Glutamatergic neuron (in vitro differentiated cells): ENCODE results near the gene CLSTN3. TPM values are rescaled to one million over a fixed set of nuclear protein-coding genes. Genes with fewer than 3 reads are reported as not detected.

Source experiments
- DNase-seq: peaks from one replicate; pipeline ENCODE4 v3.0.0; 2022
- H3K27ac Mint-ChIP-seq: one replicate; pipeline ENCODE4 v1.8.0; 2020; ENCODE audit warnings: mild to moderate bottlenecking, mixed read lengths, inconsistent platforms; ENCODE audit not compliant: unreplicated experiment
- H3K27me3 Mint-ChIP-seq: one replicate; pipeline ENCODE4 v1.8.0; 2020; ENCODE audit warnings: mild to moderate bottlenecking, moderate library complexity, mixed read lengths, inconsistent platforms; ENCODE audit not compliant: unreplicated experiment
- H3K36me3 Mint-ChIP-seq: one replicate; pipeline ENCODE4 v1.8.0; 2020; ENCODE audit warnings: mild to moderate bottlenecking, mixed read lengths, inconsistent platforms; ENCODE audit not compliant: unreplicated experiment
- H3K4me1 Mint-ChIP-seq: one replicate; pipeline ENCODE4 v1.8.0; 2020; ENCODE audit warnings: mild to moderate bottlenecking, low read depth, mixed read lengths, inconsistent platforms; ENCODE audit not compliant: unreplicated experiment
- H3K4me3 Mint-ChIP-seq: one replicate; pipeline ENCODE4 v1.8.0; 2020; ENCODE audit warnings: mild to moderate bottlenecking, mixed read lengths, inconsistent platforms; ENCODE audit not compliant: unreplicated experiment
- H3K9me3 Mint-ChIP-seq: one replicate; pipeline ENCODE4 v1.8.0; 2020; ENCODE audit warnings: mild to moderate bottlenecking, moderate library complexity, mixed read lengths, inconsistent platforms; ENCODE audit not compliant: unreplicated experiment
- total RNA-seq: library from RNA; stranded (reverse); fragmentation: NEBNext Ultra II Directional; extraction: Animal tissue kit (Norgen Biotek cat#: 25700); gene quantifications from one replicate; pipeline ENCODE4 v1.2.1, GENCODE V29; 2021; ENCODE audit not compliant: unreplicated experiment
- TF ChIP-seq, protein P1 (sequence below): fragments of 200-600 bp; sonication (generic); IDR thresholded peaks from one replicate; pipeline ENCODE4 v1.5.0; 2021; ENCODE audit not compliant: partially characterized antibody, unreplicated experiment

The CLSTN3 gene
- total RNA-seq, 1 donor from 2014 or later: 113 TPM

DNA sequence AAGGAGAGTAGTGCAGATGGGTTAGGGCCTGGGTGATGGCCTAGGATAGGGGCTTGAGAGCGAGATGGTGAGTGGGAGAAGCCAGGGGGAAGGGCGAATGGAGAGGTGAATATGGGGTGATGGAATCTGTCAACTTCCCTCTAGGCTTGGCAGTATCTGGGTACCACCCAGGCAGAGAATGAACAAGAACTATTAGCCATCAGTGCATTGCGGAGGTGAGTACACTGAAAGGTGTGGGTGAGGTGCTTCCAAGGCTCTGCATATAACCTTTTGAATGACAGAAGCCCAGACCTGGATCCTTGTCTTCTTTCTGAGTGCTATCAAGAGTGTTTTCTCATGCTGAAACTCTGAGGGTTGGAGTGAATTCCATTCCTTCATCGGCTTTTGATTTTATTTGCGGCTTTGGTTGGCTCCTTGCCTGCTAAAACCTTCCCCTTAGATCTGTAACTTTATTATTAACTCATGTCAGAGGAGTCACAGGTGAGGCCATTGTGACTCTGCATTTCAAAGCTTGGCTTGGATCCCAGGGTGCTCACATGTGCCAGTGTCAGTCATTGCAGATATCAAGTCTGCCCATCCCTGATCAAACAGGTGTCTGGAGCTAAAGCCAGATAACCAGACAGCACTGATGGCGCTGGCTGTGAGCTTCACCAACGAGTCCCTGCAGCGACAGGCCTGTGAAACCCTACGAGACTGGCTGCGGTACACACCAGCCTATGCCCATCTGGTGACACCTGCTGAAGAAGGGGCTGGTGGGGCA is 77.9 kb downstream of the CLSTN3 start:
- no peak for DNase-seq
- TF ChIP-seq, protein P1, sequence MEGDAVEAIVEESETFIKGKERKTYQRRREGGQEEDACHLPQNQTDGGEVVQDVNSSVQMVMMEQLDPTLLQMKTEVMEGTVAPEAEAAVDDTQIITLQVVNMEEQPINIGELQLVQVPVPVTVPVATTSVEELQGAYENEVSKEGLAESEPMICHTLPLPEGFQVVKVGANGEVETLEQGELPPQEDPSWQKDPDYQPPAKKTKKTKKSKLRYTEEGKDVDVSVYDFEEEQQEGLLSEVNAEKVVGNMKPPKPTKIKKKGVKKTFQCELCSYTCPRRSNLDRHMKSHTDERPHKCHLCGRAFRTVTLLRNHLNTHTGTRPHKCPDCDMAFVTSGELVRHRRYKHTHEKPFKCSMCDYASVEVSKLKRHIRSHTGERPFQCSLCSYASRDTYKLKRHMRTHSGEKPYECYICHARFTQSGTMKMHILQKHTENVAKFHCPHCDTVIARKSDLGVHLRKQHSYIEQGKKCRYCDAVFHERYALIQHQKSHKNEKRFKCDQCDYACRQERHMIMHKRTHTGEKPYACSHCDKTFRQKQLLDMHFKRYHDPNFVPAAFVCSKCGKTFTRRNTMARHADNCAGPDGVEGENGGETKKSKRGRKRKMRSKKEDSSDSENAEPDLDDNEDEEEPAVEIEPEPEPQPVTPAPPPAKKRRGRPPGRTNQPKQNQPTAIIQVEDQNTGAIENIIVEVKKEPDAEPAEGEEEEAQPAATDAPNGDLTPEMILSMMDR: no peak
- peaks cover 50% of the 10 kb centered on the region for H3K36me3 Mint-ChIP-seq
- H3K27ac Mint-ChIP-seq: no peak overlapping the region
- peaks cover 7% of the 10 kb centered on the region for H3K27me3 Mint-ChIP-seq
- H3K9me3 Mint-ChIP-seq: peaks cover 5% of the 10 kb centered on the region
- no peak overlapping the region for H3K4me3 Mint-ChIP-seq
- no peaks in the 10 kb centered on the region for H3K4me1 Mint-ChIP-seq

Other genes starting within 250 kb of the CLSTN3 start
- gene LRRC23, start 225.5 kb upstream of the CLSTN3 start, total RNA-seq: 2.6 TPM
- 182 TPM for gene ENO2, start 215.8 kb upstream of the CLSTN3 start, total RNA-seq
- gene ATN1, start 202.4 kb upstream of the CLSTN3 start, total RNA-seq: 94.6 TPM
- not detected for gene RNU7-1, start 186.6 kb upstream of the CLSTN3 start, total RNA-seq
- gene C12orf57, start 186.3 kb upstream of the CLSTN3 start, total RNA-seq: 184 TPM
- 3.8 TPM for gene PTPN6, start 179.0 kb upstream of the CLSTN3 start, total RNA-seq
- 200 TPM for gene PHB2, start 159.7 kb upstream of the CLSTN3 start, total RNA-seq
- 24.2 TPM for gene EMG1, start 159.5 kb upstream of the CLSTN3 start, total RNA-seq
- gene LPCAT3, start 111.9 kb upstream of the CLSTN3 start, total RNA-seq: 53.3 TPM
- gene C1S, start 69.7 kb upstream of the CLSTN3 start, total RNA-seq: 3.5 TPM
- 1.0 TPM for gene C1R, start 37.9 kb upstream of the CLSTN3 start, total RNA-seq
- gene C1RL, start 21.2 kb upstream of the CLSTN3 start, total RNA-seq: 12.8 TPM
- 1.2 TPM for gene RBP5, start 1.5 kb upstream of the CLSTN3 start, total RNA-seq
- gene PEX5, start 59.3 kb downstream of the CLSTN3 start, total RNA-seq: 71.0 TPM
- not detected for gene ACSM4, start 173.7 kb downstream of the CLSTN3 start, total RNA-seq